GM15510 (cell line): ENCODE results near the gene ZBTB7C.

Source experiments
- POLR2A ChIP-seq: IDR thresholded peaks from 3 replicates; pipeline ENCODE4 v1.6.1; 2011; ENCODE audit warnings: borderline replicate concordance; ENCODE audit not compliant: insufficient read length; ENCODE audit errors: extremely low read depth

The ZBTB7C gene

GRCh38 chr18:48017635-48018034 lies 391.5 kb downstream of the ZBTB7C start:
- no peak for TF ChIP-seq POLR2A

- TF ChIP-seq POLR2A: no peak
These were observed 396.0 kb downstream of the ZBTB7C start for GRCh38 chr18:48013162-48013561.

- TF ChIP-seq POLR2A: no peak
These were observed 397.2 kb downstream of the ZBTB7C start for GRCh38 chr18:48011926-48012465.

GRCh38 chr18:48010264-48010663 lies 398.9 kb downstream of the ZBTB7C start:
- no peak for TF ChIP-seq POLR2A

- TF ChIP-seq POLR2A: no peak
These were observed 400.0 kb downstream of the ZBTB7C start for GRCh38 chr18:48009116-48009745.

GRCh38 chr18:48007955-48008701 lies 401.1 kb downstream of the ZBTB7C start:
- TF ChIP-seq POLR2A: no peak

- TF ChIP-seq POLR2A: no peak
These were observed 401.8 kb downstream of the ZBTB7C start for GRCh38 chr18:48007381-48007780.

- no peak for TF ChIP-seq POLR2A
These were observed 402.6 kb downstream of the ZBTB7C start for GRCh38 chr18:48006415-48007175.

GRCh38 chr18:48004577-48004976 lies 404.6 kb downstream of the ZBTB7C start:
- no peak for TF ChIP-seq POLR2A

- no peak for TF ChIP-seq POLR2A
These were observed 405.5 kb downstream of the ZBTB7C start for GRCh38 chr18:48003426-48004349.

GRCh38 chr18:48002933-48003365 lies 406.2 kb downstream of the ZBTB7C start:
- TF ChIP-seq POLR2A: no peak

- no peak for TF ChIP-seq POLR2A
These were observed 408.5 kb downstream of the ZBTB7C start for GRCh38 chr18:48000701-48001100.

- TF ChIP-seq POLR2A: no peak
These were observed 409.4 kb downstream of the ZBTB7C start for GRCh38 chr18:47999801-48000248.

GRCh38 chr18:47997338-47997780 lies 411.8 kb downstream of the ZBTB7C start:
- TF ChIP-seq POLR2A: no peak
